ENCODE data around the gene ZNF784.
A peak's percentile ranks its signal among the peaks of the same experiment; 100 is the strongest.

The ZNF784 gene

DNA sequence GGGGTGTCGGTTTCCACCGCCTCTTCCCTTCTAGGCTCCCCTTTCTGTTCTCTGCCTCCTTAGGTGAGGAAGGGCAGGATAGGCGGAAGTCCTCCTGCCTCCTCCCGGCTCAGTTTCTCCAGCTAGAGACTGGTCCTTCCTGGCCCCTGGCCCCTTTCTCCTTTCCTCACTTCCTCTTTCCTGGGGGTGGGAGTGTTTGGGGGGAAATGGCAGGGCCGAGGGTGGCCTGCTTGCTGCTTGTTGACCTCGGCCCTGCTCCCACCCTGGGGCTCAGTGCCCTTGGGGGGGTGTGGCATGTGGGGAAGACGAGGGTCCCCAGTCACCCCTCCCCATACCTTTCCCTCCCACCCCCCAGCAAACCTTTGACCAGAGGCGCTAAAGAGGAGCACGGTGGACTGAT lies 35.5 kb upstream of the ZNF784 start:
- TF ChIP-seq SPI1 (IDR thresholded peaks at IDR 0.05; ENCODE audit: borderline replicate concordance, low read depth) (peak; percentile 77), GABPA (IDR thresholded peaks at IDR 0.05; ENCODE audit: low read depth) (no peak)
- H3K27me3 ChIP-seq (ENCODE audit: insufficient read depth, poor library complexity, severe bottlenecking): no peaks in the 10 kb centered on the region
- peak overlapping the region; percentile 8; the same call in 1 of the 2 replicates for H3K27ac ChIP-seq (replicated peaks)
- no peak overlapping the region for H3K4me3 ChIP-seq (replicated peaks; ENCODE audit: insufficient read depth, low read length)
- DNase-seq (ENCODE audit: low read depth in 1 of 2, low spot score in 1 of 2): no peak

DNA sequence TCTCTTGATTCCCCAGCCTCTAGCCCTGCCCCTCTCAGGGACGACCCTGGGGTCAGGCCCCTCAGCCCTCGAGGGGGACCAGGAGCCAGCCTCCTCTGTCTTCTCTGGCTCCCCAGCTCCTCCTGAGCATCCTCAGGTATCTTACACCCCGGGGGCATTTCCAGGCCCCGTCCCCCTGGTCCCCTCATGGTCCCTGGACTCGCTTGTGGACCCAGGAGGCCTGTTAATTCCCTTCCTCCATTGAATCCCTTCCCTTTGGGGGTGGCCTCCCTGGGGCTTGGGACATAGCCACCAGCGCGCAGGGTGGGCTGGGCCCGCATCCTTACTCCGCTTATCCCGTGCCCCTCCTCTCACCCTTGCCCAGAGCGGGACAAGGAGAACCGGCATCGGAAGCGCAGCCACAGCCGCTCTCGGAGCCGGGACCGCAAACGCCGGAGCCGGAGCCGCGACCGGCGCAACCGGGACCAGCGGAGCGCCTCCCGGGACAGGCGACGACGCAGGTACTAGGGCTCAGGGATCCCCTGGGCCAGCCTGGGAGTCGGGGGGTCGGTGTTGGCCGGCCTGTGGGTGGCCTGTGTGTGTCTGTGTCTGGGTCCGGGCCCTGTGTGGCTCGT lies 34.6 kb upstream of the ZNF784 start:
- Histone ChIP-seq H3K4me3 (replicated peaks; ENCODE audit: insufficient read depth, low read length) (peak overlapping the region; percentile 17), H3K27me3 (ENCODE audit: insufficient read depth, poor library complexity, severe bottlenecking) (no peaks in the 10 kb centered on the region), H3K27ac (replicated peaks) (peak overlapping the region; percentile 8)
- no peak for DNase-seq (ENCODE audit: low read depth in 1 of 2, low spot score in 1 of 2)
- no peak for TF ChIP-seq GABPA (IDR thresholded peaks at IDR 0.05; ENCODE audit: low read depth)
- TF ChIP-seq POLR2AphosphoS5 (IDR thresholded peaks at IDR 0.05; ENCODE audit: low read depth): no peak
- TF ChIP-seq, protein P1, sequence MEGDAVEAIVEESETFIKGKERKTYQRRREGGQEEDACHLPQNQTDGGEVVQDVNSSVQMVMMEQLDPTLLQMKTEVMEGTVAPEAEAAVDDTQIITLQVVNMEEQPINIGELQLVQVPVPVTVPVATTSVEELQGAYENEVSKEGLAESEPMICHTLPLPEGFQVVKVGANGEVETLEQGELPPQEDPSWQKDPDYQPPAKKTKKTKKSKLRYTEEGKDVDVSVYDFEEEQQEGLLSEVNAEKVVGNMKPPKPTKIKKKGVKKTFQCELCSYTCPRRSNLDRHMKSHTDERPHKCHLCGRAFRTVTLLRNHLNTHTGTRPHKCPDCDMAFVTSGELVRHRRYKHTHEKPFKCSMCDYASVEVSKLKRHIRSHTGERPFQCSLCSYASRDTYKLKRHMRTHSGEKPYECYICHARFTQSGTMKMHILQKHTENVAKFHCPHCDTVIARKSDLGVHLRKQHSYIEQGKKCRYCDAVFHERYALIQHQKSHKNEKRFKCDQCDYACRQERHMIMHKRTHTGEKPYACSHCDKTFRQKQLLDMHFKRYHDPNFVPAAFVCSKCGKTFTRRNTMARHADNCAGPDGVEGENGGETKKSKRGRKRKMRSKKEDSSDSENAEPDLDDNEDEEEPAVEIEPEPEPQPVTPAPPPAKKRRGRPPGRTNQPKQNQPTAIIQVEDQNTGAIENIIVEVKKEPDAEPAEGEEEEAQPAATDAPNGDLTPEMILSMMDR (IDR thresholded peaks at IDR 0.05; ENCODE audit: insufficient read depth, low read length): no peak
- TF ChIP-seq, protein P2, sequence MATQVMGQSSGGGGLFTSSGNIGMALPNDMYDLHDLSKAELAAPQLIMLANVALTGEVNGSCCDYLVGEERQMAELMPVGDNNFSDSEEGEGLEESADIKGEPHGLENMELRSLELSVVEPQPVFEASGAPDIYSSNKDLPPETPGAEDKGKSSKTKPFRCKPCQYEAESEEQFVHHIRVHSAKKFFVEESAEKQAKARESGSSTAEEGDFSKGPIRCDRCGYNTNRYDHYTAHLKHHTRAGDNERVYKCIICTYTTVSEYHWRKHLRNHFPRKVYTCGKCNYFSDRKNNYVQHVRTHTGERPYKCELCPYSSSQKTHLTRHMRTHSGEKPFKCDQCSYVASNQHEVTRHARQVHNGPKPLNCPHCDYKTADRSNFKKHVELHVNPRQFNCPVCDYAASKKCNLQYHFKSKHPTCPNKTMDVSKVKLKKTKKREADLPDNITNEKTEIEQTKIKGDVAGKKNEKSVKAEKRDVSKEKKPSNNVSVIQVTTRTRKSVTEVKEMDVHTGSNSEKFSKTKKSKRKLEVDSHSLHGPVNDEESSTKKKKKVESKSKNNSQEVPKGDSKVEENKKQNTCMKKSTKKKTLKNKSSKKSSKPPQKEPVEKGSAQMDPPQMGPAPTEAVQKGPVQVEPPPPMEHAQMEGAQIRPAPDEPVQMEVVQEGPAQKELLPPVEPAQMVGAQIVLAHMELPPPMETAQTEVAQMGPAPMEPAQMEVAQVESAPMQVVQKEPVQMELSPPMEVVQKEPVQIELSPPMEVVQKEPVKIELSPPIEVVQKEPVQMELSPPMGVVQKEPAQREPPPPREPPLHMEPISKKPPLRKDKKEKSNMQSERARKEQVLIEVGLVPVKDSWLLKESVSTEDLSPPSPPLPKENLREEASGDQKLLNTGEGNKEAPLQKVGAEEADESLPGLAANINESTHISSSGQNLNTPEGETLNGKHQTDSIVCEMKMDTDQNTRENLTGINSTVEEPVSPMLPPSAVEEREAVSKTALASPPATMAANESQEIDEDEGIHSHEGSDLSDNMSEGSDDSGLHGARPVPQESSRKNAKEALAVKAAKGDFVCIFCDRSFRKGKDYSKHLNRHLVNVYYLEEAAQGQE (IDR thresholded peaks at IDR 0.05; ENCODE audit: insufficient replicate concordance, low read depth): no peak
- no peak for TF ChIP-seq SPI1 (IDR thresholded peaks at IDR 0.05; ENCODE audit: borderline replicate concordance, low read depth)

DNA sequence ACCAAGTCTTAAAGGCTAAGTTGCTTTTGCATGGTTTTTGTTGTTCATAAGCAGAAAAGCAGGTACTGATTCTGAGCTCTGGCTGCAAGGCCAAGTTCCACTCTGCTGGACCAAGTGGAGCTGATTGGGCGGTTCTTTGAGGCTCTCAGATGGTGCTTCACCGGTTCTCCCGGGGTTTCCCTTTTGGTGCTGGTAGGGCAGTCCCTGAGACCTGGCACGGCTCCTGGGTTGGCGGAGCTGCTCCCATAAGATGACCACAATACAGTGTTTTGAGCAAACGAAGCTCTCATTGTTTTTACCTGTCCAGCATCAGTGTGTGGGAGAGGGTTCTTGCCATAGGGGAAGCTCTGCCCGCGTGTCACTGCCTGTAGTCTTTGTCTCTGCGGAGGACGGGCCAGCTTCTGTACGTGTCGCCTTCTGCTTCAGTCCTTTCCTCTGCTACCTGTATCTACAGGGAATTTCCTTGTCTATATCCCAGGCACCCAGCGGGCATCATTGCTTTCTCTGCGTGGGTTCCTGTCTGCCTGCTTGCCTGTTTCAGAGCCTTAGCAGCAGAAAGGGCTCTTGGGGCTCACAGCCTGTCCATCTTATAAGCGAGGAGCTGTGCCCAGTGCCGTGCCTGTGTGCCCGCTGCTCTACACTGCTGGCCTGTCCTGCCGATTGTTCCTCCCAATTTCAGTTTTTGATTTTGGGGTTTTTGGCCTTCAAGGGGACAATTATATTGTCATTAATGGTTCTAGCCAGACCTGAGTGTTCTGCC lies 32.8 kb upstream of the ZNF784 start:
- peak in 1 of 2 experiments; percentile 43 for DNase-seq (ENCODE audit: low read depth in 1 of 2, low spot score in 1 of 2)
- H3K4me3 ChIP-seq (replicated peaks; ENCODE audit: insufficient read depth, low read length): peak overlapping the region; percentile 87
- no peak for TF ChIP-seq GABPA (IDR thresholded peaks at IDR 0.05; ENCODE audit: low read depth)

DNA sequence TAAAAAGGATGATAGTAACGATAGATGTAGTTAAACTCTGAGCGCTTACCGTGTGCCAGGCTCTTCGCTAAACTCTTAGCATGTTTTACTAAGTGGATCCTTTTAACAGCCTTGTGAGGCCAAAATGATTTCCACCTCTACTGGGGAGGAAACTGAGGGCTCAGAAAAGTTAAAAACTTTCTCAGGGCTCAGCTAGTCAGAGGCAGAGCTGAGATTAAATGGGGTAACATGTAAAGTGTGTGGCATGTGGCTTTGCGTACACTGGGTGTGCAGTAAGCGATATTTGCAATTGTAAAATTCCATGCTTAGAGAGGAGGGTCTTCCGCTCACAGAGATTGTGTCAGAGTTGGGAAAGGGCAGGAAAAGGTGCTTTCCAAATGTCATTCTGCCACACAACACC lies 32.2 kb upstream of the ZNF784 start:
- no peak for DNase-seq (ENCODE audit: low read depth in 1 of 2, low spot score in 1 of 2)
- Histone ChIP-seq H3K27me3 (ENCODE audit: insufficient read depth, poor library complexity, severe bottlenecking) (no peaks in the 10 kb centered on the region), H3K4me3 (replicated peaks; ENCODE audit: insufficient read depth, low read length) (peak overlapping the region; percentile 87), H3K27ac (replicated peaks) (peak overlapping the region; percentile 99)
- no peak for TF ChIP-seq POLR2AphosphoS5 (IDR thresholded peaks at IDR 0.05; ENCODE audit: low read depth)

More for the DNA sequence above, 32.8 kb upstream of the ZNF784 start:
- no peaks in the 10 kb centered on the region for H3K27me3 ChIP-seq (ENCODE audit: insufficient read depth, poor library complexity, severe bottlenecking)
- H3K27ac ChIP-seq (replicated peaks): peak overlapping the region; percentile 99

DNA sequence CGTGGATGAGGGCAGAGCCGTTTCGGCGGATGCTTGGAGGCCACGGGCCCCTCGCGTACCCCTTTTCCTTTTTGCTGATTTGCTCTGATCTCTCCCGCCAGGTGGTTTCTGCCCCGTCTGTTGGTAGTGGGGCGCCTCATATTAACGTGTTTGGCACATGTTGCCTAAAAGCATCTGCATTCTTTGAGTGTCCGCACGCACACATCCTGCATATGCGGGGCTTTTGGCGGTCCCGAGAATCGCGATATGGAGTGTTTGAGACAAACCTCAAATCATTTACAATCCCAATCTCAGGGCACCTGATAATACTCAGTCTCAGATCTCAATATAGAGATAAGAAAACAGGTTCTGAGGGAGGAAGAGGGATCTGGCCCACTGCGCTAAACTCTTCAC lies 31.3 kb upstream of the ZNF784 start:
- Histone ChIP-seq H3K27me3 (ENCODE audit: insufficient read depth, poor library complexity, severe bottlenecking) (no peaks in the 10 kb centered on the region), H3K4me3 (replicated peaks; ENCODE audit: insufficient read depth, low read length) (peak overlapping the region; percentile 87), H3K27ac (replicated peaks) (peak overlapping the region; percentile 99)
- DNase-seq (ENCODE audit: low read depth in 1 of 2, low spot score in 1 of 2): no peak
- no peak for TF ChIP-seq SPI1 (IDR thresholded peaks at IDR 0.05; ENCODE audit: borderline replicate concordance, low read depth)
- TF ChIP-seq, protein P2 (IDR thresholded peaks at IDR 0.05; ENCODE audit: insufficient replicate concordance, low read depth): no peak
- TF ChIP-seq POLR2AphosphoS5 (IDR thresholded peaks at IDR 0.05; ENCODE audit: low read depth): no peak; the same call in 1 of the 2 replicates
- TF ChIP-seq, protein P1 (IDR thresholded peaks at IDR 0.05; ENCODE audit: insufficient read depth, low read length): no peak
- TF ChIP-seq GABPA (IDR thresholded peaks at IDR 0.05; ENCODE audit: low read depth): no peak

Data from HL-60 (cell line).